DMS53 treated with DMSO at 0.1 percent for 48 hours (cell line): Measurements from ENCODE around the gene LMX1A.
A peak's percentile ranks its signal among the peaks of the same experiment; 100 is the strongest.

Source experiments
- DNase-seq: peaks from one replicate; lab custom pipeline; 2025; ENCODE audit not compliant: unreplicated experiment; lab: John Stamatoyannopoulos, UW

LMX1A gene

DNA sequence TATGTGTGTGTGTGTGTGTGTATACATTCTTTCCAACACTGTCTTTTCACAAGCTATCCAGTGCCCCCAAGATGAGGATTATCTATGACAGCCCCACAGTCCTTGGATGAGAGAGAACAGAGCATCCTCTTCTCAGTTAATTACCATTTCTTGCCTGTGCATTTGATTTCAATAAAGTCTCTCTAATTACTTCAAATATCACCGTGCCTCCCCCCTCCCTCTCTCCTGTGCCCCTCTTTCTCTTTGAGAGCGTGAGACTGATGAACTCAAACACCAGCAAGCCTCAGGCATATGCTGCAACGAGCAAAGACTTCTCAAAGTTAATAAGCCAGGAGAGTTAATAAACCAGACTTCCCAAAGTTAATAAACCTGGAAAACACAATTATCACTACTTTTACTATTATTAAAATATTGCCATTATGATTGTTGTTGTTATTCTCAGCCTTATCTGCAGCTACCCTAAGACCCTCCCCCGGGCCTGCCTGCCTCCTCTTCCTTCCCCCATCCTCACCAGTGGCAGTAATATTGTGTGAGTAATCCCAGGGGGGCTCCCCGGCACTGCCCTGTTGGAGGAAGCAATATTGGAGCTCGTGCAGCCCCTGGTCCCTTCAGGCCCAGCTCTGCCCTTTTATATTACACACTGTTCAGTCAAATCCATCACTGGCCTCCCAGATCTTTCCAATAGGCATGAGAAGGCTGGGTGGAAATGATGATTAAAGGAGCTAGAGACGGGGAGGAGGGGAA is 30.9 kb downstream of the LMX1A start:
- DNase-seq = no peak

DNA sequence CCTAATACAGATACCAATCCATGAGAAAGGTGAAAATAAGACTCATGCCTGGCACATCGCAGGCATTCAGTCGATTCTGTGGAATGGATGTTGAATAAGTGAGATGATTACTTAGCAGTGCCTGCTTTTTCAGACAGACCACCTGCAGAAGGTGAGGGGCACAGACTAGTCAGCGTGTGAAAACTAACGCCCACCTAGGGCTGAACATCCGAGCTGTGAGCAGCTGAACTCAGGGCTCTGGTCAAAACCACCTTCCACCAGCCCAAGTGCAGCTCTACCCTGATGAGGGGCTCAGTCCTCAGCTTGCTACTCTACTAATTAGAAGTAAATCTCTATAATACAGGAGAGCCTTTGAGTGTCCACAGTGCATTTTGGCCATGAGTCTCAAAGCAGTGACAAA is 32.5 kb downstream of the LMX1A start:
- DNase-seq = no peak

DNA sequence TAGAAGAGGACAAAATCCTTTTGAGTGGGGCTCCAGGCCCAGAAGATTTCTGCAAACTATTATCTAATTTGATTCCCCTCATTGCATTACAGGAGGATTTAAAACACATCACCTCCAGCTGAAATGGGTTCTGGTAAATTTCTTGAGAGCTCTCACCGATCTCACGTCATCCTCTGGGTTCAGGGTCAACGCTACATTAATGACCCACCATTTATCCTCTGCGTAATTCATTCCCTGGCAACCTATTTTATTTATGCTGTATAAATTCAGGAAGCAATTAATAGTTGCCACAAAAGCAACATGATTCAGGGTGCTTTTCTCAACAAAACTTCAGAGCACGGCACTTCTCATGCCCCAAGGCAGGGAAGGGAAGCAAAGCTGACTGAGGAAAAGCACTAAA is 38.9 kb downstream of the LMX1A start:
- no peak for DNase-seq

DNA sequence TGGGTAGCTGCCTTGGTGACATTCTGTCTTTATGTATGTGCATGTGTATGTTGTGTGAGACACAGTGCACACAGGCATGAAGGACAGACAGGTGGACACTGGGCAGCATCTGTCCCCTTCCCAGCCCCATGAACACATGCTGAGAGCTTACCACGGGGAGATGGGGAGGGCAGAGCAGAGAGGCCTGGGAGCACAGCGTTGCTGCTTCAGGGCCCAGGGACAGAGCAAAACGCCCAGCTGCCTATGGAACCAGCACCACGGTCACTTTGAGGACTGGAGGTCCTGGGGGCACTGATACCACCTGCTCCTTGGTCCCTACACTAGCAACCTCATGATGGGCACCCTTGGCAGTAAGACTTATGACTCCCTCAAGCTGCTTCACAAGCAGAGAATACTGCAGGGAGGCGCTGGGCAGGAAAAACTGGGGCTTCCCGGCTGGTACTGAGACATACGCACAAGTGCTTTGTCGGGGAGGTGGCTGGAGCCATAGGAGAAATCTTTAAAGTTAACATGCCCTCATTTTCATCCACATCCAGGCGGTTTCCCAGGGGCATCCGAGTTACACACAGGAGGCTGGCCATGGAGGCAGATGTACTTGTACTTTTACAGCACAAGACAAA is 40.3 kb downstream of the LMX1A start:
- DNase-seq = no peak

DNA sequence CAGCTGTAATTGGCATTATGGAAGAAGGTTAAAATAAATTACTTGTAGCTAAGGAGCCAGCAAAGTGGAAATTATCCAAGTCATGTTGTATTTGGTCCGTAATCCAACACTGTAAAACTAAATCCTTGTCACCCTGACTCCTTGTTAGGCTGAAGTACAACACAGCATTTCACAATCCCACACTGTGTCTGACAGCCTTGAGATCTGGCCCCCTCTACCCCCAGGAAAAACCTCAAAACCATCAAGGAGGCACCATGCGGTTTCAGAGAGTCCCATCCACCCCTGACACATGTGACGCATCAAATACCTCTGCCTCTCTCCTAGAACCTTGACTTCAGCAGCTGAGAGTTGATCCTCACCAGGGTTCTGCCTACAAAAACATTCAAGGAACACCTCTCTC is 41.0 kb downstream of the LMX1A start:
- DNase-seq = no peak

DNA sequence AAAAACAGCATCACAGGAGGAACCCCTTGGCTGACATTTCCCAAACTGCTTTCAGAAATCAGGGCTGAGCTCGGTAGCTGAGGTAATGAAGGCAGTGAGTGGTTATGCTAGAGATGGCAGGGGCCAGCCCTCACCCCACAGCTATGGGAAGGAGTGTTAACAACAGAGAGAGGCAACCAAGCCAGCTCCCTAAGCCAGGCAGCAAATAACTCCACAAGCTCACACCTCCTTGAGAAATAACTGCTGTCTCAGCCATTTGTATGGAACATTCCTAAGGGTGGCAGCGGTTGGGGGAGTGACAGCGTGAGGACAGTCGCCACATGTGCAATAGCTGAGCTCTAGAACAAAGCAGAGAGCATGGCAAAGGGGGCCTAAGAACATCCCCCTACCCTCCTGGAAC is 42.6 kb downstream of the LMX1A start:
- no peak for DNase-seq

DNA sequence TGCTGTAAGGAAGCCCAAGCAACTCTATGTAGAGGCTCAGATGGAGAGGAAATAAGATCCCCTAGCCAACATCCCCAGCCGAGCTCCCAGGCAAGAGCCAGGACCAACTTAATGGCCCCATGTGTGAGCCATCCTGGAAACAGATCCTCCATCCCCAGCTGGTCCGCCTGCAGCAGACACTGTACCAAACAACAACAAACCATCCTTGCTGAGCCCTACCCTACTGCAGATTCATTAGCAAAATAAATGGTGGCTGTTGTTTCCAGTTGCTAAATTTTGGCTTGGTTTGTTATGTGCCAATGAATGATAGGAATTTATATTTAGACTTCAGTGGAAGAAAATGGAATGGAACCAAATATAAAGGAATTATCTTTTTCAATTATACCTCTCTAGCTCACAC is 43.9 kb downstream of the LMX1A start:
- DNase-seq = no peak

DNA sequence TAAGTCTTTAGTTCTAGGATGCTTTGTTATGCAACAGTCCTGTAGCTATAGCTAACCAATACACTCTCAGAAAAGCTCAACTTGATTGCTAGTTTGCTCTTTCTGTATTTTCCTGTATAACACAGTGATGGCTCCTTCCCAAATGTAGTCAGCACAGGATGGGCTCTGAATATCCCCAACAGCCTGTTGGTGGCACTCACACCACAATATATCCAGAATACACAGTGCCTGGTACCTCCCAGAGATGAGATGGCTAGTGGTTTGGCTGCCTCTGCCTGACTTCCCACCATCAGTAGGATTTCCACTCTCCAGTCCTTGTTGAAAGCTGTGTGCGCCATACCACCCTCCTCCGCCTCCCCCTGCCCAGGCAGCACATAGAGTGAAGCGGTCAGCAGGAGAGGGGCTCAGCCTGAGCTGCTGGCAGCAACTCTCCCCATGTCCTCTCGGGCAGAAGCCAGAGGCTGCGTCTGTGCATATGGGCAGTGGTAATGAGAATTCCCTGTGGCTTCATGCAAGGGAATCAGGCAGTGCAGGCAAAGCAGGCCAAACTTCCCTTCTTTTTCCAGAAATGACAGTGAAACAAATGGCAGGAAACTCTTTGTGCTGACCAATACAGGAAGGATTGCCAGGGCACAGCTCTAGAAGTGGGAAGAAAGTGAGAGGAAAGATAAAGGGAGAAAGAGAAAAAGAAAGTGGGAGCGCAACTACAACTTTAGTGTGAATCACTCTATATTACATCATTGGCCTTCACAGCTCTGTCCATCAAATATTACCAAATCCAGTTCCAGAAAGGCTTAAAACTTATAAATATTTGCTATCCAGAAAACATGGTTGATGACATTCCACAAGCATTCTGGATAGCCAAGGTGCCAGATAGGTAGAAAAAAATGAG is 49.7 kb downstream of the LMX1A start:
- no peak for DNase-seq

DNA sequence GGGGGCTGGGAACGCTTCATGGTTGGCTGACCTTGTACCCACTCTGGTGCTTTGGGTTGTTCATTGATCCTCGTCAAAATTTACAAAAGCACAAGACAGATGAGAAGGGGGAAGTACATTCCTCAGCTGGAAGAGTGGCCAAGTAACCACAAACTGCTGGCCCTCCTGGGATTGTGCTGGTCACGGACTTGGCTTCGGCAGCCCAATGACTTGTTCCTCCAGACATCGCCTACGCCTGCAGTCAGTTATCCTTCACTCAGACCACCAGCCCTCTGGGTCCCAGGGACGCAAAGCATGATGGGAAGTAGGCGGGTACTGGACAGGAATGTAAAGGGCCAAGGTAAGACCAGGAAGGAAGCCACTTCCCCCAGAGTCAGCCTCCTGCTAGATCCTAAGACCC is 53.1 kb downstream of the LMX1A start:
- DNase-seq = no peak

DNA sequence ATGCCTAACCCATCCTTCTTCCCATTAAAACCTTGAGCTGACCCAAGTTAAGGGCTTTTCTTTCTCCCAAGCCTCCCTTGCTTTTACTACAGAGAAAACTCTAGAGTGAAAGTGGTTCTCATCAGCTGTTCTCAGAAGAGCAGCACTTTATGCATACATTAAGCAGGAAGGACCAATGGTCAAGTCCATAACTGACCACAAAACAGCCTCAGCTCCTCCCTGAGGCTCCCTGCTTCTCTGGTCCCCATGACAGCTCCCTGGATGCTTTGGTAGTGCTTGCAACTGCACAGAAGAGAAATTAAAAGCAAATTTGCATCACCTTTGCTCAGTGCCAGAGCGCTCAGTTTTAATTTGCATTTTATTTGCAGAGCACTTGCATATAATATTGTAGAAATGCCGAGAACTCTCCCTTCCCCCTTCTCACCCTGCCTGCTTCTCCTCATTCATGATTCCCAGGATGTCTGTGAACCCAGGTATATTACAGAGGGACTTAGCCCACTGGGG is 56.1 kb downstream of the LMX1A start:
- DNase-seq = no peak

DNA sequence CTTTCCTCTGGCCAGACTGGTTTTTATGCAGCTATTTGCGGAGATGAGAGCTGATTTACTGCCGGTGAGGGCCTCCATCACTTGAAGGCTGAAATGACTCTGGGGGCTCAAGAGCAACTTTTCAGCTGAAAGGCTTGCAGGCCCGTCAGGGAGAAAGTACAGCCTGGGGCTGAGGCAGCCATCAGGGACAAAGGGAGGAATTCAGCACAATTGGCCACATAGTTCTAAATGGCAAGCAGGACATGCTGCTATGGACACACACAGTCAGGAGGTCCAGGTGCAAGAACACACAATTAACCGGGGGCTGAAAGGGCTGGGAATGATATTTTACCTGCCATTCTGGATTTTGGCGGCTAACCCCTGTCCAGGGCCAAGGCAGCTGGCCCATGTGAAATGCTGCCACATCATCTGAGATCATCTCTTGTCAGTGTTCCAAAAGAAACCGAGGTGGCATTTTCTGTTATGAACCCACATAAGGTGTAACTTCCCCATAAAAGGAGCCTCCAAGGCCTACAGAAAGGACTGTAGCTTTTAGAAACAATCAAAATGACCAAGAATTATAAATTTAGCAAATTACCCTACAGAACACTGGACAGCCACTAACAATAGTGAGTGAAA is 58.2 kb downstream of the LMX1A start:
- no peak for DNase-seq

DNA sequence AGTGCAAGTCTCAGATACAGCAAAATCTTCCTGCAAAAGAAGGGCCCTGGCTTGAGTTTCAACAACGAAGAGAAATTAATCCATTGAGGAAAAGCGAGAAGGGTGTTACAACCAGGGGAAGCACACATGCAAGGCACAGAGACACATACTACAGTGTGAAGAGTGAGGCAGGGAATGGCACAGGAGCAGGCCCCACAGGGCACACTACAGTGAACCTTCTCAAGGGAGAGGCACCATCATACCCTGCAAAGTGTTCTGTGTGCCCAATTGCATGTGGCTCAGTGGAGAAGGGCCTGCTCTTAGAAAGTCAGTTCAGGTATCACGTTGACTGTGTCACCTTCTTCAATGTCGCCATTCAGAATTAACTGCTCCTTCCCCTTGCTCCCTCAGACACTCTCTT is 60.3 kb downstream of the LMX1A start:
- no peak for DNase-seq

DNA sequence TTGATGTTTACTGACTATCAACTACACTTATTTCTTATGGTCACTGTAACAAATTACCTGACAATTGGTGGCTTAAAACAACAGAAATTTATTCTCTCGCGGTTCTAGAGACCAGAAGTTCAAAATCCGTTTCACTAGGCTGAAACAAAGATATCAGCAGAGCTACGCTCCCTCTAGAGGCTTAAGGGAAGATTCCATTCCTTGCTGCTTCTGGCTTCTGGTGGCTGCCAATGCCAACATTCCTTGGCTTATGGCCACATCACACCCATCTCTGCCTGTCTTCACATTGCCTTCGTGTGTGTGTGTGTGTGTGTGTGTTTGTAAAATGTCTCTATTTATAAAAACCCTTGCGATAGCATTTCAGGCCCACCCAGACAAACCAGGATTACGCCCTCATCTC is 66.4 kb downstream of the LMX1A start:
- no peak for DNase-seq

DNA sequence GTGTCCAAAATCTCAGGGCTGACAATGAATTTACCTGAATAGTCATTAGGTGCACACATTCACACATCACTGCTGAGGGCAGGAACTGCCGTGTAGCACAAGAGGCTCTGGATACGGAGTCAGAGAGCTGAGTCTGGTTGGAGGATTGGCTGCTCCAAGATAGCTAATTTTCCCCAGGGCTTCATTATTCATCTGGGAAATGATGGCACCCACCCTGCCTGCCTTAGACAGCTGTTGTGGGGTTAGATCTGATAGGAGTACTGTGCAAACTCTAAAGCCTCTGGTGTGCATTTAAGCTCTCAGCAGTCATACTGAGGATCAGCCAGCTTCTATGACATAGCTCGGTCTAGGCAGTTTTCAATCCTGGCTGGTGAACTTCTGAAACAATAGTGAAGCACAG is 67.0 kb downstream of the LMX1A start:
- DNase-seq = no peak

DNA sequence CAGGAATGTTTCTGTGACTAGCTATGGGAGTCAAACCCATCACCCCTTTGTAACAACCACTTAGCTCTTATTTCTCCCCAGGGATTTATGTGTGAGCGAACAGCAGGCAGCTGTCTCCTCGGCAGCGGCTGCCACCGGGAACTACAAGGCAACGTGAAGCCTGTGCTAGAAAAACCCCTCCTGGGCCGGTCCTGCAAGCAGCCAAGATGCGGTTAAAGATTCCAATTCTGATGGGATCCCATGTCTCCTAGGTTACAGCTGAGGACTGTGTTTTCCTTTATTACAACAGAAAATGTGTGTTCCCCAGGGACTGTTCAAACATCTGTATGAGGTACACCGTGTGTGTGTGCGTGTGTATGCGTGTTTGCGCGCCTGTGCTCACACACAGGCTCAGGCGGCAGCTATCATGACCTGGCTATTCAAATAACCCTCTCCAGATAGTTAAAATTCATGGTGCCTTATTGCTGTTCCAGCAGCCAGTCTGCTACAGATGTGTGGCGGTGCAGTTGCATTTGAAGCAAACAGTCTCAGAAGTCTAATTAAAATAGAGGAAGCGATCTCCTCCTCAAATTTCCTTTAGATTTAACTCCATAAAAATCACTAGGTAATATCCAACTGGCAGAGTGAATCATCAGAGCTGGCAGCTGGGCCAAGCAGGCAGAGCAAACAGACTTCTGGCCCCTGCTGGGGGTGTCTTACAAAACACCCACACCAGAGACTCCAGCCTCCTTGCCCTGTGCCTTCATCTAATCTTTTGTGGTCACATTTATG is 68.0 kb downstream of the LMX1A start:
- peak; percentile 87 for DNase-seq

DNA sequence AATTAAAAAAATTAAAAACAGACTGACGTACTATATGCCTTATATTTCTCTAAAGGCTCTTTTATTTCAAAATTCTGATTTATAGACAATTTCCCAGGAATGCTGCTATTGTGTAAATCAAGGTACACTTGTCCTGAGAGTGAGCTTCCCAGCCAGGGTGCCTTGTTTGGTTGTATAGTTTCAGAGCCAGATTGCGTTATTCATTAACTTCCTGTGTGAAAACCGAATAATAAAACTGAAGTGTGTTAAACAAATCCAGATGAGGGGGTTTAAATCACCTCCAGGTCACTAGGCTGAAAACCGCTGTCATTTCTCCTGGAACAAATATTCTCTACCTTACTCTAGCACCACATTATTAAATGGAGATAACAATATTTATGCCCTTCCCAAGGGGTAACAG is 68.7 kb downstream of the LMX1A start:
- peak; percentile 61 for DNase-seq

DNA sequence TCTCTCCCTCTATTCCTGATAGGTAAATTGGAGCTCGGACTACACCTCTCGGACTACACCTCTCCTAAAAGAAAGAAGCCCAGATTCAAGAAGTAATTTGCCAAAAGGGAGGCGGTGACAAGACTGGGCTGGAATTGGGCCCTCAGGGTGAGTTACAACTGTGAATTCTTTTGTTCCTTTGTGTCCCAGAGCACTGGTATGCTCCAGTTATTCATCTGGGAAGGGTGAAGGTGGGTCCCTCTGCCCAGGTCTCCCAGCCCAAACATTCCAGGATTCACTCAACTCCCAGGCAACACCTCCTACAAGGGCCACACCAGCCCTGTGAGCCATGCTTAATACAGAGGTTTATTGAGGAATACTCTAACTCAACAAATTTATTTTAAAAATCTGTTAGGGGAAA is 69.2 kb downstream of the LMX1A start:
- no peak for DNase-seq

DNA sequence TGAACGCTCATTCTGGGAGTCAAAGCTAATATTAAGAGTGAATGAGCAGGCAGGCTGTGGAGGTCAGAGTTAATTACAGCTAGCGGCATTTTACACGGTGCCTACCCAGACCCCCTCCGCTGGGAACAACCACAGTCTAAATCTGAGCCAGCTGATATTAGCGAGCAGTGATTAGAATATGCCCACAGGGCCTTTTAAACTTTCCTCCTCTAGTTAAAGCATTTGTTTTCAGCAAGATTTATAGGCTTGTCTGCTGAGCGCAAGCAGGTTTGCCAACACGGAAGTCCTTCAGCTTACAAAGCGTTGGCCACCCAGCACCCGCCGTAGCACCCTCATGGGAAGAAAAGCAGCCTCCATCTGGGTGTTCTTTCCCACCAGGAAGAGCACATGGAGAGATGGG is 72.1 kb downstream of the LMX1A start:
- DNase-seq = no peak

DNA sequence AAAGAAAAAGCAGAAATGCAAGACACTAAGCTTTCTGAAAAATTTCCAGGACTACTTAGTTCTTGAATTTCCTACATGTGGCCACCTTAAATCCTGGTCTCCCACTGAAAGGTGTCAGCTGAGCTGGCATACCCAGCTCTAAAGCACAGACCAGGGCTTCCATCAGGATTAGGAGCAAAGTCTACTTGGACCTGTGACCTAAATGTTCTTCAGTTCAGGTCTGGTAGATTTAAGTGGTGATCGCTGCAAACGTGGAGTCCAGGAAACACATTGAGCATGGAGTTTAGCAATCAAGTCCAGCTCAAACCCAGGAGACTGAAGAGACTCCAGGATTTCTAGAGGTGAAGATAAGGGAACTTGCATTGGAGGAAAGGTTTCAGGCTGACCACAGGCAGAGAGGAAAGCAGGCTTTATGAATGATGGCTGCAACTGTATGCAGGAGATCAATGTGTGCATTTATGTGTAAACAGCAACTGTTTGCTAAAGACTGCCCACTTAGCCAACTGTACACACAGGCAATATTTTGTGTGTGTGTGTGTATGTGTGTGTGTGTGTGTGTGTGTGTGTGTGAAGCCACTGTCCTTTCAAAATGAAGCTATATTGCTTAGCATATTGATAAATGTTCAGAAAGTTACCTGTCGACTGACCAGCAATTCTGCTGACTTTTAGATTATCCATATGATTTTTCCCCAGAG is 75.2 kb downstream of the LMX1A start:
- peak; percentile 40 for DNase-seq

DNA sequence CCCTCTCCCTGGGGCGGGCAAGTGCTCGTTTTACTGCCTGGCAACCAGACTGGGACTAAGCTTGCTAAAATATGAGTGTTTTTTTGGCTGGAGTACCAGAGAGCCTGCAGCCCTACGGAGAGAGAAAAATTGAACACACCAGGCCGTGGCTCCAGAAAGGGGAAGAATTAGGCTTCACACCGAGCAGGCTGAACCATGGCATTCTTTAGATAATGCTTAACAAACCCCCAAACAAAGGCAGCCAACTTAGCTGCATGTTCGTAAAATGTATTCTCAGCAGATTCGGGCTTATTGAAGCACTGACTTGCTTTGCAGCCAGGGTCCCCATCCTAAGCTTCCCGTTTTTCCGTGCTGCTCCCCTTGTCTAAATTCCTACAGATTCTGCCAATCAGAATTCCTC is 76.6 kb downstream of the LMX1A start:
- DNase-seq = no peak
